ENCODE measurements around the gene DYNLL2. TPM values are rescaled to one million over a fixed set of nuclear protein-coding genes. Genes with fewer than 3 reads are reported as not detected.
"Not testable (repeated sequence)": the region's sequence is repeated elsewhere in the genome, so short reads cannot be mapped to it uniquely, and the experiment has no call there.

Gene DYNLL2
- total RNA-seq, 4 donors from 2014 or later, result 12.3 to 26.2 (median 22.7) TPM

DNA sequence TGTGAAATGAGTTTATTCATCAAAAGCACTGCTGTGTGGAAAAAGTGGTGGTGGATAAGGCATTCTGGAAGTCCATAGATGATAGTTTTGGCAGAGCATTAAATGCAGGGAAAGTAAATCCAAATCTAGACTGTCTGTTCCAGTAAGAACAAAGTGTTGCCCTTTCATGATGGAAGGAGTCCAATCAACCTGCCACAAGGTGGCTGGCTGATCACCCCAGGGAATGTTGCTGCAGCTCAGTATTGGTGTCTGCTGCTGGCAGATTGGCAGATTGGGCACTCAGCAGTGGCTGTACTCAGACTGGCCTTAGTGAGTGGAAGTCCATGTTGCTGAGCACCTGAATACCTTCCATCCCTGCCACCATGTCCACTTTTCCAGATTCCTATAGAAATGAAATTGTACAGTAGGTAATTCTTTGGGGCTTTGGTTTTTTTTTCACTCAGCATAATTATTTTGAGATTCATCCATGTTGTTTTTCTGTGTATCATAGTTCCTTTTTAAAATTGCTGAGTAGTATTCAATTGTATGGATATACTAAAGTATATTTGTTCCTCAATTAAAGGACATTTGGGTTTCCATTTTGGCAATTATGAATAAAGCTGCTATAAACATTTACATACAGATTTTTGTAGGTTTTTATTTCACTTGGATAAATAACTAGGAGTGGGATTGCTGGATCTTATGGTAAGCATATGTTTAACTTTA is 14.3 kb downstream of the DYNLL2 start:
- Histone ChIP-seq H3K27me3 (no peaks in the 10 kb centered on the region), H3K9me3 (no peaks in the 10 kb centered on the region), H3K36me3 (peaks cover 0 to 13% (median 0%) of the 10 kb centered on the region in 4 donors), H3K27ac (no peak overlapping the region), H3K4me3 (no peak overlapping the region), H3K4me1 (no peaks in the 10 kb centered on the region)
- TF ChIP-seq, protein P1, sequence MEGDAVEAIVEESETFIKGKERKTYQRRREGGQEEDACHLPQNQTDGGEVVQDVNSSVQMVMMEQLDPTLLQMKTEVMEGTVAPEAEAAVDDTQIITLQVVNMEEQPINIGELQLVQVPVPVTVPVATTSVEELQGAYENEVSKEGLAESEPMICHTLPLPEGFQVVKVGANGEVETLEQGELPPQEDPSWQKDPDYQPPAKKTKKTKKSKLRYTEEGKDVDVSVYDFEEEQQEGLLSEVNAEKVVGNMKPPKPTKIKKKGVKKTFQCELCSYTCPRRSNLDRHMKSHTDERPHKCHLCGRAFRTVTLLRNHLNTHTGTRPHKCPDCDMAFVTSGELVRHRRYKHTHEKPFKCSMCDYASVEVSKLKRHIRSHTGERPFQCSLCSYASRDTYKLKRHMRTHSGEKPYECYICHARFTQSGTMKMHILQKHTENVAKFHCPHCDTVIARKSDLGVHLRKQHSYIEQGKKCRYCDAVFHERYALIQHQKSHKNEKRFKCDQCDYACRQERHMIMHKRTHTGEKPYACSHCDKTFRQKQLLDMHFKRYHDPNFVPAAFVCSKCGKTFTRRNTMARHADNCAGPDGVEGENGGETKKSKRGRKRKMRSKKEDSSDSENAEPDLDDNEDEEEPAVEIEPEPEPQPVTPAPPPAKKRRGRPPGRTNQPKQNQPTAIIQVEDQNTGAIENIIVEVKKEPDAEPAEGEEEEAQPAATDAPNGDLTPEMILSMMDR (IDR thresholded peaks at IDR 0.05), result no peak
- TF ChIP-seq POLR2A (IDR thresholded peaks at IDR 0.05) (no peak), POLR2AphosphoS5 (IDR thresholded peaks at IDR 0.05) (no peak), EP300 (IDR thresholded peaks at IDR 0.05; ENCODE audit: low read depth) (no peak)
- in situ Hi-C loops (cut with MboI; ENCODE audit: low pct_ligation_motif_present in 1 of 4, low pct_unique_long_range_greater_than_20kb in 1 of 4, low sequenced_read_pairs in 3 of 4), result loop anchor here in 1 of 4 donors (25.0 kb wide), 2 partner anchors 110 to 235 kb away; partner anchors contain the start of genes MRPS23 and VEZF1
- intact Hi-C loops (cut with DNase I; ENCODE audit: low total_unique reads), result no loop called here
- no peak for DNase-seq

DNA sequence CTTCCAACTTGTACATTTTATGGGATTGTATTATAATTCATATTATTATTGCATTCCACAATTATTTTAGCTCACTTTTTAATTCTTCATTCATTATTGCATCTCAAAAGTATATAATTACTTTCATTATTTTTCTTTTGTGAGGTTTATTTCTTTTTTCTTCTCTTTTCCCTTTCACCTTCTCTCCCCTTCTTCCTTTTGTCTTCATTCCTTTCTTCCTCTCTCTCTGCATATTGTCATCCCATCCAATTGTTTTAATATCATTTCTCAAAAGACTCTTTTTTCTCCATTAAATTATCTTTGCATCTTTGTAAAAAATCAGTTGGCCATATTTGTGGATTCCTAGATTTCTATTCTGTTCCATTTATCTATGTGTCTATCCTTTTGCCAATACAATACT is 17.3 kb downstream of the DYNLL2 start:
- TF ChIP-seq, protein P1 (IDR thresholded peaks at IDR 0.05), result no peak
- TF ChIP-seq POLR2AphosphoS5 (IDR thresholded peaks at IDR 0.05), result no peak
- no peak for TF ChIP-seq EP300 (IDR thresholded peaks at IDR 0.05; ENCODE audit: low read depth)
- TF ChIP-seq POLR2A (IDR thresholded peaks at IDR 0.05), result no peak
- H3K27ac ChIP-seq, result no peak overlapping the region
- H3K9me3 ChIP-seq, result no peaks in the 10 kb centered on the region
- H3K4me3 ChIP-seq, result no peak overlapping the region
- no peaks in the 10 kb centered on the region for H3K27me3 ChIP-seq
- in situ Hi-C loops (cut with MboI; ENCODE audit: low pct_ligation_motif_present in 1 of 4, low pct_unique_long_range_greater_than_20kb in 1 of 4, low sequenced_read_pairs in 3 of 4), result loop anchor here in 2 of 4 donors (25.0 kb wide), 2 partner anchors 238 to 963 kb away; partner anchors contain the start of gene MRPS23 (in 1 of the 2)
- intact Hi-C loops (cut with DNase I; ENCODE audit: low total_unique reads), result no loop called here
- H3K36me3 ChIP-seq, result no peaks in the 10 kb centered on the region
- DNase-seq, result no peak
- no peaks in the 10 kb centered on the region for H3K4me1 ChIP-seq

DNA sequence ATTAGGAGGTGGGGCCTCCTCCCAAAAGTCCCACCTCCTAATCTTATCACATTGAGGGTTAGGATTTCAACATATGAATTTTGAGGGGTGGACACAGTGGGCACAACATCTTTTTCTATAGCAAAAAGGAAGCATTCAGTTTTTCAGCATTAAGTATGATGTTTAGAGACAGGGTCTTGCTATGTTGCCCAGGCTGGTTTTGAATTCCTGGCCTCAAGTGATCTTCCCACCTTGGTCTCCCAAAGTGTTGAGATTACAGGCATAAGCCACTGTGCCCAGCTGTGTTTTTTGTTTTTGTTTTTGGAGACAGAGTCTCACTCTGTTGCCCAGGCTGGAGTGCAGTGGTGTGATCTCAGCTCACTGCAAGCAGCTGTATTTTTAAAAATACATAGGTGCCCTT is 18.7 kb downstream of the DYNLL2 start:
- H3K36me3 ChIP-seq; H3K4me1 ChIP-seq; H3K9me3 ChIP-seq; H3K4me3 ChIP-seq; DNase-seq; H3K27me3 ChIP-seq; intact Hi-C loops (cut with DNase I; ENCODE audit: low total_unique reads); H3K27ac ChIP-seq: not testable (repeated sequence)
- in situ Hi-C loops (cut with MboI; ENCODE audit: low pct_ligation_motif_present in 1 of 4, low pct_unique_long_range_greater_than_20kb in 1 of 4, low sequenced_read_pairs in 3 of 4), result loop anchor here in 2 of 4 donors (25.0 kb wide), 2 partner anchors 240 to 965 kb away; partner anchors contain the start of gene MRPS23 (in 1 of the 2)

DNA sequence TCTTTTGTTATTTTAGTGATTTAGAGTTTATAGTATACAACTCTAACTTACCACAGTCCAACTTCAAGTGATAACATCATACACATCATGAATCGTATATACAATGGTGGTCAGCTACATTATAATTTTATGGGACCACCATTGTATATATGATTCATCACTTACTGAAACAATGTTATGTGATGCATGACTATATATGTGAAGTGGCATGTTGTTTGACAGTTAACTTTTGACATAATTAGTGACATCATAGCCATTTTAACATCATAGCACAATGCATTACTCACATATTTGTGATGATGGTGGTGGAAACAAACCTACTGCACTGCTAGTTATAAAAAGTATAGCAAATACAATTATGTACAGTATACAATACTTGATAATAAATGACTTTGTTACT is 21.9 kb downstream of the DYNLL2 start:
- intact Hi-C loops (cut with DNase I; ENCODE audit: low total_unique reads) (no loop called here), in situ Hi-C loops (cut with MboI; ENCODE audit: low pct_ligation_motif_present in 1 of 4, low pct_unique_long_range_greater_than_20kb in 1 of 4, low sequenced_read_pairs in 3 of 4) (loop anchor here in 2 of 4 donors (25.0 kb wide), 2 partner anchors 243 to 968 kb away; partner anchors contain the start of gene MRPS23 (in 1 of the 2))
- TF ChIP-seq EP300 (IDR thresholded peaks at IDR 0.05; ENCODE audit: low read depth) (no peak), POLR2AphosphoS5 (IDR thresholded peaks at IDR 0.05) (no peak), POLR2A (IDR thresholded peaks at IDR 0.05) (no peak)
- TF ChIP-seq, protein P1 (IDR thresholded peaks at IDR 0.05), result no peak
- WGBS, 2 donors (ENCODE audit: low coverage in 1 of 2), result 78 to 93% methylated on average over 1 of the region's 1 CpG
- Histone ChIP-seq H3K4me3 (no peak overlapping the region), H3K9me3 (no peaks in the 10 kb centered on the region), H3K27me3 (no peaks in the 10 kb centered on the region), H3K4me1 (no peaks in the 10 kb centered on the region), H3K27ac (no peak overlapping the region), H3K36me3 (no peaks in the 10 kb centered on the region)
- no peak for DNase-seq
